Fibroblast of the aortic adventitia (primary cell): ENCODE data around the gene AK5. TPM values are rescaled to one million over a fixed set of nuclear protein-coding genes. Genes with fewer than 3 reads are reported as not detected.

Experiments used
- DNase-seq: peaks from one replicate; pipeline ENCODE4 v3.0.0-alpha.2; 2010; ENCODE audit warnings: low read depth
- H3K4me3 ChIP-seq: 2 replicates; pipeline ENCODE4 v1.5.1; 2011; ENCODE audit warnings: low read depth, mild to moderate bottlenecking, control low read depth, low read length, moderate library complexity
- total RNA-seq: library from RNA; depleted of rRNA; stranded (reverse); fragments of >200 nt; gene quantifications from 2 replicates; pipeline ENCODE4 v1.2.3, GENCODE V29; 2012; ENCODE audit warnings: low replicate concordance
- TF ChIP-seq, protein P1 (sequence below): IDR thresholded peaks from 2 replicates; pipeline ENCODE4 v1.5.1; 2011; ENCODE audit warnings: mild to moderate bottlenecking, low read length, control low read depth, inconsistent platforms; ENCODE audit not compliant: insufficient read depth

Gene AK5
- total RNA-seq, 1 donor = 13.5 TPM

DNA sequence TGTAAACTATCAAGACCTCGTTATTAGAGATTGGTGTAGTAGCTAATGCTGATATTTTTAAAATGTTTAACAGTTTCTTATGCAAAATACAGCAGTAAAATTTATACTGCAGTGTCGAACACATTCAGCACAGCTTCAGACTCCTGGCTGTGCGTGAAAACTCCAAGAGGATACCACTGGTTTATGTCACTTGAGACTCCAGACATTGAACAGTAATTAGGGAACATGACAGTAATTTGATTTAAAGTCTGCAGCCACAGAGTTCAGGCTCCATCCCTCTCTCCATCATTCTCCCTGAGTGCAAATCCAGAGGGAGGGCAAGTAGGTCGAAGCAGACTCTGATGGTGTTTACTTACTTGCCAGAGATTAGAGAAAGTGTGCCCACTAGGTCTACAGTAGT is 94.2 kb downstream of the AK5 start:
- no peak overlapping the region for H3K4me3 ChIP-seq
- TF ChIP-seq, protein P1, sequence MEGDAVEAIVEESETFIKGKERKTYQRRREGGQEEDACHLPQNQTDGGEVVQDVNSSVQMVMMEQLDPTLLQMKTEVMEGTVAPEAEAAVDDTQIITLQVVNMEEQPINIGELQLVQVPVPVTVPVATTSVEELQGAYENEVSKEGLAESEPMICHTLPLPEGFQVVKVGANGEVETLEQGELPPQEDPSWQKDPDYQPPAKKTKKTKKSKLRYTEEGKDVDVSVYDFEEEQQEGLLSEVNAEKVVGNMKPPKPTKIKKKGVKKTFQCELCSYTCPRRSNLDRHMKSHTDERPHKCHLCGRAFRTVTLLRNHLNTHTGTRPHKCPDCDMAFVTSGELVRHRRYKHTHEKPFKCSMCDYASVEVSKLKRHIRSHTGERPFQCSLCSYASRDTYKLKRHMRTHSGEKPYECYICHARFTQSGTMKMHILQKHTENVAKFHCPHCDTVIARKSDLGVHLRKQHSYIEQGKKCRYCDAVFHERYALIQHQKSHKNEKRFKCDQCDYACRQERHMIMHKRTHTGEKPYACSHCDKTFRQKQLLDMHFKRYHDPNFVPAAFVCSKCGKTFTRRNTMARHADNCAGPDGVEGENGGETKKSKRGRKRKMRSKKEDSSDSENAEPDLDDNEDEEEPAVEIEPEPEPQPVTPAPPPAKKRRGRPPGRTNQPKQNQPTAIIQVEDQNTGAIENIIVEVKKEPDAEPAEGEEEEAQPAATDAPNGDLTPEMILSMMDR = no peak
- DNase-seq = no peak

- peak; percentile 51 for DNase-seq
- H3K4me3 ChIP-seq = no peak overlapping the region
- TF ChIP-seq, protein P1 = no peak
Observed at GRCh38 chr1:77378723-77379535, 97.1 kb downstream of the AK5 start.

DNA sequence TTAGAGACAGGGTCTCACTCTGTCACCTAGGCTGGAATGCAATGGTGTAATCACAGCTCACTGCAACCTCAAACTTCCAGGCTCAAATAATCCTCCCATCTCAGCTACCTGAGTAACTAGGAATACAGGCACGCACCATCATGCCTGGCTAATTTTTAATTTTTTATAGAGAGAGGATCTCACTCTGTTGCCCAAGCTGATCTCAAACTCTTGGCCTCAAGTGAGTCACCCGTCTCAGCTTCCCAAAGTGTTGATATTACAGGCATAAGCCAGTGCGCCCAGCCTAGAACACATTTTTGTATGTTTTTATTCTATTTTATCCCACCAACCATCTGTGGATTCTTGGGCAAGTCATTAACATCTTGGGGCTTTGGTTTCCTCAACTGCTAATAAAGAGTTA is 100.5 kb downstream of the AK5 start:
- no peak overlapping the region for H3K4me3 ChIP-seq
- no peak for DNase-seq
- TF ChIP-seq, protein P1 = no peak

- TF ChIP-seq, protein P1 = no peak
- no peak overlapping the region for H3K4me3 ChIP-seq
- no peak for DNase-seq
Observed at GRCh38 chr1:77383236-77383635, 101.4 kb downstream of the AK5 start.

DNA sequence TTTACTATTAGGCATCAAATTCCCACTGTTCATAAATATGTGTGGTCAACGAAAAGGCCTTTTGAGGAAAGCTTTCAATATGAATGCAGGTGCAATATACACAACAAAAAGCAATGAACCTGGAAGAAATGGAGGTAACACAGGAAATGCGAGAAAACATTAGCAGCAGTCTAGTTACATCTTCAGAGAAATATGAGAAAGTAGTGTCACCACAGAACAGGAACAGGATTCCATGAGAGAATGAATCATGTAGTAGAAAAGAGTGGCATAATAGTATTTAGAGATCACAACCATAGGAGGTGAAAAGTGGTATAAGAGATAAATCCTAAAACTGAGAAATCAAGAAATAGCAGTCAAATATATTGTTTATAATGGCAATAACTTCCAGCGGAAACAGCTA is 103.7 kb downstream of the AK5 start:
- TF ChIP-seq, protein P1 = no peak
- H3K4me3 ChIP-seq = no peak overlapping the region
- DNase-seq = no peak

DNA sequence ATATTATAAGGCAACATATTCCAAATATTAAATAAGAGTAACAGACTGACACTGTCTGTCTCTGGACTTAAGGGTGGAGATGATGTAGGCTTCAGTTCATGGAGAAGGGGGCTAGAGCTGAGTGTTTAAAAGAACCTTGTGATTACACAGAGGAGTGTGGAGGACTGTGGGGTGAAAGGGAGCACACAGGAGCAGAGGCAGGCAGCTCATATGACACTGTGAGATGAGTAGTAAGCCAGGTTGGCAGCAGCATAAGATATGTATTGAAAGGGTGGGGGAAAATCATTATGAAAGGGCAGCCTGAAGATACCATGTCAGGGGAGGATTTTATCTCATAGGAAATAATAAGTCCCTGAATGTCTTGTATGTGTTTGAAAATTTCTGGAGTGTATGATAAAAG is 104.5 kb downstream of the AK5 start:
- H3K4me3 ChIP-seq = no peak overlapping the region
- TF ChIP-seq, protein P1 = no peak
- no peak for DNase-seq

DNA sequence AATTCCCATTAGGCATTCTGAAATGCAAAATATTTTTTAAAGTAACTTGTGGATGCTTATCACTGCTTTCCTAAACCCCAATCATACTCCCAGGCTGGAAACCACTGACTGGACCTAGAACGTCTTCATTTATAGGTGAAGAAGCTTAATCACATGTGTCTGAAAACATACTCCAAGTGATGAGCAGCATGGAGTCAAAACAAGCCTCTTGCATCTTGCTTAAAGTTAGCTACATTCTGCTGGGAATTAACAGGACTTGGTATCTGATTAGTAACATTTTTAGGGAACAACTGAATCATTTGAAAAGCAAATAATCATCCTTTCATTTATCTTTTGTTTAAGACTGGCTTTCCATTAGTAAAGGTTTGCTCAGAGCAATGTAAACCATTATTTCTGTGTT is 105.7 kb downstream of the AK5 start:
- H3K4me3 ChIP-seq = no peak overlapping the region
- no peak for DNase-seq
- TF ChIP-seq, protein P1 = no peak
